HG03097 (cell line): Measurements from ENCODE around the gene ELF4.
"Not testable (repeated sequence)": the region's sequence is repeated elsewhere in the genome, so short reads cannot be mapped to it uniquely, and the experiment has no call there.

ENCODE experiments used
- ATAC-seq: cut with Tn5 transposase; IDR thresholded peaks from one replicate; pipeline ENCODE4 v1.9.1; 2021; ENCODE audit not compliant: unreplicated experiment, low FRiP score

The ELF4 gene

GRCh38 chrX:130115119-130115885 is 5.0 kb upstream of the ELF4 start:
- ATAC-seq = not testable (repeated sequence)

DNA sequence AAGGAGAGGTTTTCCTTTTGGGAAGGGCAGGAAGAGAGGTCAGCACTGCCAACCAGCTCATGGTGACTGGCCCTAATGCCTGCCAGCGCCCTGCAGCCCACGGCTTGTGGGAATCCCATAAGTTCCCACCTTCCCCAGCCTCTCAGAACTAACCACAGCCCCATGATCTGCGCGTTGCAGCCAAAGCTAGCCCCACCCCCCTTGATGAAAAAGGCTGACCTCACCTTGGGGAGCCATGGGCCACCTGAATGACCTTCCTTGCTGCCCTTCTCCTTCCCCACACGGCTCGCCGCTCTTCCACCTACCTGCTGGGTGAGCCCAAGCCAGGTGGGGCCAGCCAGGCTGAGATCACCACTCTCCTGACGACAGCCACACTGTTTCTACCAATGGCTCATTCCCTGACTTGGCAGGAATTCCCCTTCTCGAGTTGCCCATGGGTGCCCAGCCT is 3.9 kb upstream of the ELF4 start:
- ATAC-seq = no peak

DNA sequence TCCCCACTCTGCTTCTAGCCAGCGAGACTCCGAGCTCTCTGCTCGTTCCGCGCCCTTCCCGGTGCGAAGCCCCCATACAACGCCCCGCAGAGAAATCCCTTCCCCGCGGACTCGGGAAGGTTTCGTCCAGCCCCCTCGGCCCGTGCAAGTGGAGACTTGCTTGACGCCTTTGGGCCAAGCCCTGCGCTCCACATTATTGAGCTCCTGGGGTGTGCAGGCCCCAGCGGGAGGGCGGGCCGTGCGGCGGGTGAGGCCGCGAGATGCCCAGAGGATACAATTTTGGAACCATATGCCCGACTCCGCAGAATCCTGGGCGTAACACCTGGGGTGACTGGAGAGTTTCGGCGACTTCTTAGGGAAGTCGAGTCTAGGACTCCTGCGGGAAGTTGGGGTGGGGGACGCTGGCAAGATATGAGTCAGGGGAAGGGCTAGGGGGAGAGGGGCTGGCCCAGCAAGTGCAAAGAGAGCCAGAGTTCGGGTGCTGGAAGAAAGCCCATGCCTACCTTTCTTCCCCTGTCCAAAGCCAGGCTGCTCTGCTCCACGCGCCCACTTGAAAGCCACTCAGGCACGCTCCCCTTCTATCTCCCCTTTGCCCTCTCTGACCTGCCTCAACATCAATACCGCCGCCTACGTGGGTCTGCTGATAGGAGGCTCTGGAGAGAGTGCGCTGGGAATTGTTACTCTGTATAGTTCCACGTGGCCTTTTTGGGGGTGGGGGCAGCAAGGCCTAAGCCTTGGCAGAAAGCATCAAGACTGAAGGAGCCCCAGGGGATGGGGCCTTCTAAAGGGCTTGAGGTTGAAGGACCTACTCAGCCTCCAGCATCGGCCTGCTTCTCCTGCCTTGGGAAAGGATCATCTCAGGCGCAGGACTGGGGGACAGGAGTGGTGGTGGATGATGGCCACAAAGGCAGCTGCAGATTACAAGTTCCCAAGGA is 1.2 kb upstream of the ELF4 start:
- ATAC-seq = no peak

DNA sequence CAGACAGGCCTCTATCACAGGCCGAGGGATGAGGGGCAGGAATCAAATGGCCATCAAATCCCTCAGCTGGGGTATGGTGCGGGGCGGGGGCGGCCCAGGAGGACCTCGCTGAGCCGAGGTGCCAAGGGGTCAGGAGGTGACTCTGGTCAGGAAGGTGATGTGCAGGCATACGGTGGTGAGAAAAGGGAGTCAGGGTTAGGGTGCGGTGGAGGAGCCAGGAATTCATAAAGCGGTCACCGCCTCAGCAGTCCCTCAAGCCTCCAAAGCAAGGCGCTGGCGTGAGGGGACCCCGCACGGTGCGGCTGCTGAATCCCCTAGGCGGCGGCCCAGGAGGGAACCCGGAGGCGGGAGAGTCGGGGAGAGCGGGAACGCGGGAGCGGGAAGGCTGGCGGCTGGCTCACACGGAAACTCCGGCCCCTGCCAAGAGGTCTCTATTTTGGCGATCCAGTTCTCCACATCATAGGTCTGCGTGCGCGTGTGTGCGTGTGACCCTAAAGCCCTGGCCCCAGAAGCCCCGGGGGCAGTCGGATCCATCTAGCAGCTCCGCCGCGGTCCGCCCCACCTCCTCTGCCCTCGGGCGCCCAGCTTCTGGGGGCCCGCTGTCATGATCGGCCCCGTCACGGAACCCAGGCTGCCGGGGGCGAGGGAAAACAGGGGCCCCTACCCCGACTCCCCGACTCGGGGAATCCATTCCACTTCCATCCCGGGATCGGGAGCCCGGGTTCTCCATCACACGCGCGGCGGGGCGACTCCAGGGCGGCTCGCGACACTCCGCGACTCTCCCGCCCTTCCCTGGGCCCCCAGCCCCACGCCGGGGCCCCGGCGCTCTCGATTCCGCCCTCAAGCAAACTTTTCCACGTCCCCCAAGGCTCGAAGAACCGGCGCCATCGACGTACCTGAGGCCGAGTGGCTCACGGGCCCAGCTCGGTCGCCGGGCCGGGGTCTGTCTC is 593 bp downstream of the ELF4 start:
- ATAC-seq = no peak

DNA sequence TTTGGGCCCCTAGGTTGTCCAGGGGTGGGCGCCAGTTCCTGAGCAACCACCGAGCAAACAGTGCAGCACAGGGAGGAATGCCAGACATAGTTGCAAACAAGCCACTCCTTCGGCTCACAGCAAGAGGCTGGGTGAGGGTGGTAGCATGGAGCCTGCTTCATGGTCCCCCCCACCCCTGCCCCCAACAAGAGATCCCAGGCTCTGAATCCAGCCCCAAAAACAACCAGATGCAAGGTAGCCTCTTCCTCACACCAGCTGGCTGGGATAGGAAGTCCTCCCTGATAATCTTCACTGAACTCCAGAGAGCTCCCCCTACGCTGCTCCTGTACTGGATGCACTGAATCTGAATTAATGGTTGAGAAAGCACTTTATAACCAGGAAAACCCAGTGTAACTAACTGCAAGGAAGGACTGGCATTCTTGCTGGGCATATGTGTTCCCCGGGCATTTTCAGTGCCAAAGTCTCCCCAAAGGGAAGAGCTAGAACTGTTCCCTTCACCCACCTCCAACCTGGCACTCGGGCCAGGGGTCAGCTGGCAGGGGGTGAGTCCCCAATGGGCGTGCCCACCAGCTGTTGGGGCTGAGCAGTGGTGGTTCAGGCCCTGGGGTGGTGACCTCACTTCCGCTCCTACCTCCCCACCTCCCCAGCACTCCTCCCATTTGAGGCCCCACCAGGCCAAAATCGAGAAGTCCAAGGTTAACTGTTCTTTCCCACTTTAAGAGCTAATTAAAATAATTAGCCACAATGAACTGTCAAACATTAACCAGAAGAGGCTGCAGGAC is 1.5 kb downstream of the ELF4 start:
- no peak for ATAC-seq

DNA sequence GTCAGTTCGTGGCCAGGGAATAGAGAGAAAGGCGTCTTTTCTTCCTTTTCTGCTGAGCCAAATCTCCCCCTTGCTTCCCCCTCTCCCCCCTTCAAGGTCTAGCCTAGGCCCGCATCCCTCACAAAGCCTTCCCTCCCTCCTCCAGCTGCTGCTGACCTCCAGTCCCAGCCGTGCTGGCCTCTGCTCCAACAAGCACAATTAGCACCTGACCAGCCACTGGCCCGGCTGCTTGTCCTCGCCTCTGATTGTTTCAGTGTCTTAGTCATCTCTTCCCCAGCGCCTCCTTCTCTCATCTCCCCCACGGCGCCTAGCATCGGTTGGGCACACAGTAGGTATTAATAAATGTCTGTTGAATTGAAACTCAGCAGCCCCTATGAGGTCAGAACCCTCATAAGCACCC is 4.2 kb downstream of the ELF4 start:
- no peak for ATAC-seq

DNA sequence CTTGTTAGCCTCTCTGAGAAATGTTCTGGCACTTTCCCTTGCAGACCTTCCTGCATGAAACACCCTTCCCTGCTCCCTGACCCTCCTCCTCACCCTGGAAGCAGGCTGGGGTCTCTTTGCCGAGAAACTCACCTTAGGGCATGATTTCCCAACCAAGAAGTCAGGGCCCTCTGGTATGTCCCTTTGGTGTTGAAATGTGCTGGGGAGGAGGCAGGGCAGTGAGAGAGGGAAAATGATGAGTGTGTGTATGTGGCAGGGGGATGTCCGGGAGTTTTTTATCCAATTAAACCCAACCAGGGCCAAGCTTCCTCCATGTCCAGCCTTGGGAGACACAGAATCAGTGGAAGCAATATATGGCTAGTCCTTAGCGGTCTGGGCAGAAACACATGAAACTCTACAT is 5.1 kb downstream of the ELF4 start:
- ATAC-seq = no peak

- no peak for ATAC-seq
These were observed 6.7 kb downstream of the ELF4 start for GRCh38 chrX:130103605-130104004.

- no peak for ATAC-seq
These were observed 10.1 kb downstream of the ELF4 start for GRCh38 chrX:130100180-130100579.

DNA sequence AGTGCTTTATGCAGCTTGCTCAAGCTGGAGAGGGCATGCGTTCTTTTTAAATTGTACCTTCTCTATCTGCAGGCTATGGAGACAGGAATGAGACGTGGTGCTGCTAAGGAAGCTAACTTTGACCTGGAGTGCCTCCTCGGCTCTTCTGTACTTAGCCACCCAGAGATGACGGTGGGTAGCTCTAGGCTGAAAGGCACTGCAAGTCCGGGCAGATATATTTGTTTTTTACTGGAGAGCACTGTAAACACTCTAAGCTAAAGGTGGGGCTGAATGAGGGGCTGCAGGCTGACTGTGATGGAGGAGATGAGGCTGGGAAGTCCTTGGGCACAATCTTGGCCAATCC is 12.1 kb downstream of the ELF4 start:
- ATAC-seq = no peak

GRCh38 chrX:130097507-130098209 is 12.6 kb downstream of the ELF4 start:
- ATAC-seq = no peak

- no peak for ATAC-seq
These were observed 14.9 kb downstream of the ELF4 start for GRCh38 chrX:130095249-130096030.

DNA sequence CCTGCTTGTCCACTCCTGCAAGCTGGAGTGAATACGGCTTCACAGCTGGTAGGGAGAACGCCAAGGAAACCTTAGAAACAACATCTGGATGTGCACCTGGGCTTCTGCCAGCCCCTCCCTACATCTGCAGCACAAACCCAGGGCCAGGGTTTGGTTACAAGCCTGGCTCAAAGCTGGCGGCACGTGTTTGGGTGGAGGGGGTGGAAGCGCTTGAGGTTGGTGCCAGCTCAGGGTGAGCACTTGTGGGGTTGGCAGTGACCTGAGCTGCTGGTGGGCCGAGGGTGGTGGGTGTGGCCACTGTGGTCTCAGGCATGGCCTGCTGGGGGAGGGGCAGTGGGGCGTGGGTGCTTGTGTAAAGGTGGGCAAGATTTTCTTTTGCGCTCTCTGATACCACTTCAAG is 15.6 kb downstream of the ELF4 start:
- no peak for ATAC-seq

GRCh38 chrX:130093271-130093670 is 17.0 kb downstream of the ELF4 start:
- no peak for ATAC-seq

DNA sequence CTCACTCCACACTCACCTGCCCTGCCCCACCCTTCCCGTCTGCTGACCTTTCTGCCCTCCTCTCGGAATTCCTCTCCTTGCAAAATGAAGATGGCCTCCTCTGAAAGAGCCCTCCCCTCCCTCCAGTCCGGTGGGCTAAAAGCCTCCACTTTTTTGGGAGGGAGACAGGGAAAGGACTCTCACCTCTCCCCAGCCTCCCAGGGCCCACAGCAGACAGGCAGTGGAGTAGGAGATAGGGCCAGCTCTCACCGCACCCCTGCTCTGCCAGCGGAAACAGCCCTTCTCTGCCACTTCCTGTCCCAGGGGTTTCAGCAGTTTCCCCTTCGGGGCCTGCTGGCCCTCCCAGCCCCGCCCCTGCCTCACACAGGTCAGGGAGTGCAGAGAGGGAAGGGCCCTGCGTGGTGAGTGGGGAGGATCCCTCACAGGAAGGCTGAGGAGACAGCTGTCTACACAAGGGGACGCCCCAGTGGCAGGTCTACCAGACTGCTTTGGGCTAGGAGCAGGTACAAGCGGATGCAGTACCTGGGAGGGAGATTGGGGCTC is 18.2 kb downstream of the ELF4 start:
- ATAC-seq = peak; percentile 97

GRCh38 chrX:130090364-130090763 is 19.9 kb downstream of the ELF4 start:
- no peak for ATAC-seq

GRCh38 chrX:130086447-130087206 is 23.7 kb downstream of the ELF4 start:
- ATAC-seq = no peak
